Lower lobe of right lung (tissue), 2 donors: ENCODE measurements around the gene FLT3LG. TPM values are rescaled to one million over a fixed set of nuclear protein-coding genes. Genes with fewer than 3 reads are reported as not detected.

Source experiments
- ATAC-seq, 2 donors: fragments of 200-7000 bp; cut with Tn5 transposase; one replicate each; pipeline ENCODE4 v1.9.1; 2020 to 2022; ENCODE audit warnings: mild to moderate bottlenecking in 2 of 2, moderate library complexity in 2 of 2
- DNase-seq: peaks from one replicate; pipeline ENCODE4 v3.0.0-alpha.2; 2020
- H3K27ac ChIP-seq: fragments of 200-600 bp; one replicate; pipeline ENCODE4 v1.8.0; 2022
- H3K27me3 ChIP-seq: fragments of 200-600 bp; one replicate; pipeline ENCODE4 v1.8.0; 2022; ENCODE audit warnings: low read depth
- H3K36me3 ChIP-seq: fragments of 200-600 bp; one replicate; pipeline ENCODE4 v1.8.0; 2022; ENCODE audit warnings: mild to moderate bottlenecking
- H3K4me1 ChIP-seq: fragments of 200-600 bp; one replicate; pipeline ENCODE4 v1.8.0; 2022
- H3K4me3 ChIP-seq: fragments of 200-600 bp; one replicate; pipeline ENCODE4 v1.8.0; 2022; ENCODE audit warnings: mild to moderate bottlenecking
- H3K9me3 ChIP-seq: fragments of 200-600 bp; one replicate; pipeline ENCODE4 v1.8.0; 2022
- intact Hi-C: fragments of 100-400 bp; cut with DNase I; formaldehyde crosslinking; loops from one replicate; pipeline ENCODE4 v1.11.0; 2022
- total RNA-seq: library from RNA; stranded (reverse); fragmentation: NEBNext Ultra II Directional; extraction: Animal tissue kit (Norgen Biotek cat#: 25700); gene quantifications from one replicate; pipeline ENCODE4 v1.2.1, GENCODE V29; 2021
- TF ChIP-seq, protein P1 (sequence below): fragments of 200-600 bp; IDR thresholded peaks from one replicate; pipeline ENCODE4 v1.8.0; 2022; ENCODE audit warnings: antibody characterized with exemption, mild to moderate bottlenecking
- donor health status: DM: no; HTN: yes; CAD: no; lungs with severe emphysema.

Gene FLT3LG
- total RNA-seq, 1 donor from 2014 or later: 12.8 TPM

GRCh38 chr19:49520705-49521319 is 46.8 kb downstream of the FLT3LG start:
- no peak for DNase-seq
- no peak for ATAC-seq
- intact Hi-C loops: no loop called here
- no peak overlapping the region for H3K27ac ChIP-seq
- no peaks in the 10 kb centered on the region for H3K9me3 ChIP-seq
- H3K27me3 ChIP-seq: no peaks in the 10 kb centered on the region
- TF ChIP-seq, protein P1, sequence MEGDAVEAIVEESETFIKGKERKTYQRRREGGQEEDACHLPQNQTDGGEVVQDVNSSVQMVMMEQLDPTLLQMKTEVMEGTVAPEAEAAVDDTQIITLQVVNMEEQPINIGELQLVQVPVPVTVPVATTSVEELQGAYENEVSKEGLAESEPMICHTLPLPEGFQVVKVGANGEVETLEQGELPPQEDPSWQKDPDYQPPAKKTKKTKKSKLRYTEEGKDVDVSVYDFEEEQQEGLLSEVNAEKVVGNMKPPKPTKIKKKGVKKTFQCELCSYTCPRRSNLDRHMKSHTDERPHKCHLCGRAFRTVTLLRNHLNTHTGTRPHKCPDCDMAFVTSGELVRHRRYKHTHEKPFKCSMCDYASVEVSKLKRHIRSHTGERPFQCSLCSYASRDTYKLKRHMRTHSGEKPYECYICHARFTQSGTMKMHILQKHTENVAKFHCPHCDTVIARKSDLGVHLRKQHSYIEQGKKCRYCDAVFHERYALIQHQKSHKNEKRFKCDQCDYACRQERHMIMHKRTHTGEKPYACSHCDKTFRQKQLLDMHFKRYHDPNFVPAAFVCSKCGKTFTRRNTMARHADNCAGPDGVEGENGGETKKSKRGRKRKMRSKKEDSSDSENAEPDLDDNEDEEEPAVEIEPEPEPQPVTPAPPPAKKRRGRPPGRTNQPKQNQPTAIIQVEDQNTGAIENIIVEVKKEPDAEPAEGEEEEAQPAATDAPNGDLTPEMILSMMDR: no peak
- H3K4me3 ChIP-seq: no peak overlapping the region
- H3K4me1 ChIP-seq: peaks cover 5% of the 10 kb centered on the region
- H3K36me3 ChIP-seq: peaks cover 44% of the 10 kb centered on the region

- Histone ChIP-seq H3K27ac (no peak overlapping the region), H3K36me3 (peaks cover 45% of the 10 kb centered on the region), H3K9me3 (no peaks in the 10 kb centered on the region), H3K4me1 (peaks cover 17% of the 10 kb centered on the region), H3K4me3 (no peak overlapping the region), H3K27me3 (no peaks in the 10 kb centered on the region)
- intact Hi-C loops: no loop called here
- TF ChIP-seq, protein P1: no peak
- DNase-seq (no peak), ATAC-seq (no peak)
These were observed 50.9 kb downstream of the FLT3LG start for GRCh38 chr19:49524812-49525455.

- peaks cover 20% of the 10 kb centered on the region for H3K4me1 ChIP-seq
- H3K27me3 ChIP-seq: no peaks in the 10 kb centered on the region
- TF ChIP-seq, protein P1: no peak
- peak overlapping the region; percentile 54 for H3K4me3 ChIP-seq
- H3K36me3 ChIP-seq: peaks cover 23% of the 10 kb centered on the region
- DNase-seq: no peak
- peak overlapping the region; percentile 48 for H3K27ac ChIP-seq
- intact Hi-C loops: no loop called here
- H3K9me3 ChIP-seq: no peaks in the 10 kb centered on the region
- peak in 1 of 2 donors; percentile 5 for ATAC-seq
These were observed 54.3 kb downstream of the FLT3LG start for GRCh38 chr19:49528211-49528771.

DNA sequence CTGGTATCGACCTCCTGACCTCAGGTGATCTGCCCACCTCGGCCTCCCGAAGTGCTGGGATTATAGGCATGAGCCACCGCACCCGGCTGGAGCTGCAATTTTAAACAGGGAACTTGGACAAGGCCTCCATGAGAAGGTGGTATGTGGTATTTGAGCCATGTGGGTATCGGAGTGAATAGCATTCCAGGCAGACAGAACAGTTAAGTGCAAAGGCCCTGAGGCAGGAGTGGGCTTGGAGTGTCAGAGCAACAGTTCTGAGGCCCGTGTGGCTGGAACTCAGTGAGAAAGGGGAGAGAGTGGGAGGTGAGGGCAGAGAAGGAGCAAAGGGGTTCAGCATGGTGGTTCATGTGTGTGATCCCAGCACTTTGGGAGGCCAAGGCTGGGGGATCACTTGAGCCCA is 56.7 kb downstream of the FLT3LG start:
- intact Hi-C loops: no loop called here
- H3K36me3 ChIP-seq: peaks cover 9% of the 10 kb centered on the region
- H3K9me3 ChIP-seq: no peaks in the 10 kb centered on the region
- DNase-seq (no peak), ATAC-seq (no peak)
- no peak overlapping the region for H3K4me3 ChIP-seq
- H3K27ac ChIP-seq: no peak overlapping the region
- no peaks in the 10 kb centered on the region for H3K27me3 ChIP-seq
- H3K4me1 ChIP-seq: peaks cover 29% of the 10 kb centered on the region
- TF ChIP-seq, protein P1: no peak

GRCh38 chr19:49533551-49534488 is 59.8 kb downstream of the FLT3LG start:
- TF ChIP-seq, protein P1: peak; percentile 27
- H3K4me3 ChIP-seq: peak overlapping the region; percentile 73
- intact Hi-C loops: no loop called here
- H3K27me3 ChIP-seq: no peaks in the 10 kb centered on the region
- ATAC-seq: peak; percentile 95 to 96
- peaks cover 12% of the 10 kb centered on the region for H3K4me1 ChIP-seq
- H3K9me3 ChIP-seq: no peaks in the 10 kb centered on the region
- peak; percentile 87 for DNase-seq
- H3K27ac ChIP-seq: no peak overlapping the region
- H3K36me3 ChIP-seq: peaks cover 14% of the 10 kb centered on the region
